Amygdala (tissue), 56 donors: ENCODE results near the gene INPP4A.

Experiments
- DNase-seq, 56 donors: peaks; one replicate each; lab custom pipeline; 2025; lab: John Stamatoyannopoulos, UW

INPP4A gene

DNA sequence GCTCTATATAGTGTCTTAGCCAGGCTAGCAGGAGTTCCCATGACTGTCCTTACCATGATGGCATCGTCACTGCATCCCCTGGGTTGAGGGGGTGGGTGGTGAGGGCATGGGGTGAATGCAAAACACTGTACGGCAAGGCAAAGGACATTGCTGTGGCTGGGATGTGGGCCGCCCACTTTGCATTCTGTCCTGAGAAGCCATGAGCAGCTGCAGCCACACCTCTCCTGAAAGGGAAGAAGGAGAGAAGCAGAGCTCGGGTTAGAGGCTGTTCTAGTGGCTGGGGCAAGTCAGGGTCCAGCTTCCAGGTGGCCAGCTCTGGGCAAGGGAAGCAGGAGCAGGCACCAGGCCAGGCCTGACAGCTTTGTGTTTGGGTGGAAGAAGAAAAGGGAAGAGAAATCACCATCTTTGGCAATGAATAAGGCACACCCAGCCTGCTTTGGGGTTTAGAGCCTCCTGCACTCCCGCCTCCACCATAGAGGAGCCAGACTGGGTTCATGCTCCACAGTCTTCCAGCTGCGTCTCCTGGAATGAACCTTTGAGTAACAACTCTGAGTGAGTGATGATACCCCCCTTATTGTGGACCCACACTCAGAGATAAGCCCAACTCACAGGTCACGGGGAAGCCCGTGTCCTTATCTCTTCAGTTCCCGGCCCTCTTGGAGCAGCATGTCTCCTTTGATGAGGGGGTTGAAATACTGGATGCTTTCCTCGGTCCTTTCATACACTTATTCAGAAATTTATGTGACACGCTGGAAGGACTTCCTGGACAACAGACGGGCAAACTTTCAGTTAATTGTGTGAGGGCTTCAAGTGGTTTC is 63.4 kb downstream of the INPP4A start:
- DNase-seq: peak in 7 of 56 donors; percentile 17 to 49 (median 23)

DNA sequence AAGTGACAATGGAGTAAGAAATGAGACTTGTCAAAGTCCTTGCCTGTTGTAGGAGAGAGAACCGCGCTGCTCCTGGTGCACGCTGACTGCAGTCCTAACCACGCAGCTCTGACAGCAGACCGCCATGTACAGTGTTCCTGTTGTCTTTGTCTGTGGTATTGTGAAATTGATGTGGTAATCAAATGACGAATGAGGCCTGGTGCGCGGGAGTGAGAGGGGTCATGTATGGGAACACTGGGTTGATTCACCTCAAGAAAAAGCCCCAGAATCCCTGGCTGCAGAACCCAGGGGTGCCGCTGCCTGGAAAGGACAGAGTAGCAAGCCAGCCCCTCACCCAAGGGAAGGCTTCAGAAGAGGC is 64.0 kb downstream of the INPP4A start:
- DNase-seq: peak in 1 of 56 donors; percentile 15

DNA sequence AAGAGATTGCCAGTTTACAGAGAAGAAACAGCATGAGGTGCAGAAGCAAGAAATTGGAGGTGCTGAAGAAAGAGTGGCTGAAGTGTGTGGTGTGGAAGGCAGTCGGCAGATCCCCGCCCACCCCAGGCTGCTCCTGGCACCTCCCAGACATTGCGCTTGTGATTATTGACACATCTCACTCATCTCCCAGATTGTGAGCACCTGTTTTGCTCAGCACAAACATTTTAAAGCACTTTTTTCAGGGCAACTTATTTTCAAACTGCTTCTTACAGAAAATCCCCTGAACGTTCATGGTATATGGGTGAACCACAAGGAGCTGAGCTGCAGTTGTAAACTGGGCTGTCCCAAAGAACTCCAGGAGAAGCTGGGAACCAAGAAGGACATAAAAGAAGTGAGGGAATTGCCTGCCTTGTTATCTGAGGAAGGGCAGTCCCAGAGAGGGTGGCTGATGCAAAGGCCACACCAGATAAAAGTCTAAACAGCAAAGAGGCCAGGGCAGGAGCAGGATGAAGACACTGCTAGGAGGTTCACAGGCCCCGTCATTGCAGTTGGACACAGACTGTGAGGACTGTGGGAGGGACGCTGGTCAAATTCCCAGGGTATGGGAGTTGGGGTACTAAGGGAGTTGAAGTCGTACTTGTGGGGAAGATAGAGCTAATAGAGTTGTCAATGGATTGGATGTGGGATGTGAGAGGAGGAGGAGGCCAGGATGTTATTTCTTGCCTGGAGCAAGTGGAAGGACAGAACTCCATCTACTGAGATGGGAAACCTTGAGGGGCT is 65.1 kb downstream of the INPP4A start:
- DNase-seq: no peak

DNA sequence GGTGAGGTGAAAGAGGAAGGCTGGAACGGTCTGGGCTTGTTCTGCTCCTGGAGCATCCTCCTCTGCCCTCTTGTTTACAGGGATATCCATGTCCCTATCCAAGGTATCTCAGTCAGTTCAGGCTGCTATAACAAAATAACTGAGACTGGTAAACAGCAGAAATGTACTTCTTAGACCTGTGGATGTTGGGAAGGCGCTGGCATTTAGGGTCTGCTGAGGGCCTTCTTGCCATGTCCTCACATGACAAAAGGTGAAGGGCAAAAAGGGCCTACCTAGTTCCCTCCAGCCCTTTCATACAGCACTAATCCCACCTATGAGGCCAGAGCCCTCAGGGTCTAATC is 65.6 kb downstream of the INPP4A start:
- no peak for DNase-seq

DNA sequence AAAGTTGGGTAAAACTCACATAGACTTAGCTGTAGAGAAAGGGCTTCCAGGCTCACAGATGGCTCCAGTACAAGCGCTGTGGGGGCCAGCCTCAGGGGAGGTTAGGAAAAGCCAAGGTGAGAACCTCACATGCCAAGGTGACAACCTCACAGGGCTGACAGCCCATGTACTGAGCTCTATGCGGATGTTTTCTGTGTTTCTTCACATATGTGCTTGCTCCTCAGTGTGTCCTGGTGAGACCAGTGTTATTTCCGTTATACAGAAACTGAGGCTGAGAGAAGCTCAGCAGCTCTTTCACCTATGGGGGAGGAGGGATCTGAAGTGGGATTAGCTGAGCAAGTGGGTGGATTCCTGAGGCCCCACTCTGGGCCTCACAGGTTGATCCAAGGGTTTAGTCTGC is 67.3 kb downstream of the INPP4A start:
- no peak for DNase-seq

DNA sequence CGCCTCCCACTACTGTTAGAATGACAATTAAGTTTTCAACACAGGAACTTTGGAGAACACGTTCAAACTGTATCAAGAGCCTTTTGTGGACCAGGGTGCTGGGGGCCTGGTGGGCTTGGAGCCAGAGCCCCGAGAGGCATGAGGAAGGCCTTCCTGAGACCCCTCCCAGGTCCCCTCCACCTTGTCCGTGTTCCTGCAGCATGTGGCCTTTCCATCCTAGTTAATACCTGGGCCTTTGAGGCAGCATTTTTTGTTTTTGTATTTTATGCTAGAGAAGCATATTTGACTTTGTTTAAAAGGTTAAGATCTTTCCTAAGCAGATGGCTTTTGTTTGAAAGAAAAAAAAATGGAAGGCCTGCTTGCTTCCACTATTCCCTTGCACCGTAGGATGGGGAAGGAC is 68.0 kb downstream of the INPP4A start:
- DNase-seq: no peak

DNA sequence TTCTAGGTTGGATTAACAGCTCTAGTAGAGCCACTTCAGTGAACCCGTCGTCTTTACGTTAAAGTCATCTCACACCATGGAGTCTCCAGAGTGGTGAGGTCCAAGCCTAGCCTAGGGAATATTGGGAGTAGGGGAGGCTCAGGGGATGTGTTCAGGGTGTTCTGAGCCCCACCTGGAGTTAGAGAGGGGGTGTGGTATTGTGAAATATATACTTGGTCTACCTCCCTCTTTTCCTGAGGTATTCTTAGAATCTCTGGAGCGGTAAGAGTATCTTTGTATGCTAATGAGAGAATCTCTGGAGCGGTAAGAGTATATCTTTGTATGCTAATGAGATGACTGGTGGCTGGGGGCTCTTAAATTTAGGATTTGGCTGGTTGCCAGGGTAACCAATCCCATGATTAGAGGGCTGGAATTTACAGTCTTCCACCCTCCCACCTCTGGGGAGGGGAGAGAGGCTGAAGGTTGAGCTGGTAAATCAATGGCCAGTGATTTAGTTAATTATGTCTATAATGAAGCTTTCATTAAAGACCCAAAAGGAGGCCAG is 69.5 kb downstream of the INPP4A start:
- DNase-seq: no peak

DNA sequence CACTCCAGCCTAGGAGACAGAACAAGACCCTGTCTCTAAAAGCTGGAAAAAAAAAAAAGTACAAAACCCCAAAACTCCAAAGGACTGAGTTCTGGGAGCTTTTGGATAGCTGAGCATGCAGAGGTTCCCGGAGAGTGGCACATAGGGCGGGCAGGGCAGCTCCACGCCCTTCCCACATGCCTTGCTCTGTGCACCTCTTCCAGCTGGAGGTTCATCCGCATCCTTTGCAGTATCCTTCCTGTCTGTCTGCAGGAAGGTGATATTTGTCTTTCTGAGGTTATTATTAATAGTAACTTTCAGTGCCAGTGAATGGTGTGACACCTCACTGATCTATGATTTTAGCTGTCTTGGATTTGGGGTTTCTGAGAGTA is 70.2 kb downstream of the INPP4A start:
- DNase-seq: no peak

DNA sequence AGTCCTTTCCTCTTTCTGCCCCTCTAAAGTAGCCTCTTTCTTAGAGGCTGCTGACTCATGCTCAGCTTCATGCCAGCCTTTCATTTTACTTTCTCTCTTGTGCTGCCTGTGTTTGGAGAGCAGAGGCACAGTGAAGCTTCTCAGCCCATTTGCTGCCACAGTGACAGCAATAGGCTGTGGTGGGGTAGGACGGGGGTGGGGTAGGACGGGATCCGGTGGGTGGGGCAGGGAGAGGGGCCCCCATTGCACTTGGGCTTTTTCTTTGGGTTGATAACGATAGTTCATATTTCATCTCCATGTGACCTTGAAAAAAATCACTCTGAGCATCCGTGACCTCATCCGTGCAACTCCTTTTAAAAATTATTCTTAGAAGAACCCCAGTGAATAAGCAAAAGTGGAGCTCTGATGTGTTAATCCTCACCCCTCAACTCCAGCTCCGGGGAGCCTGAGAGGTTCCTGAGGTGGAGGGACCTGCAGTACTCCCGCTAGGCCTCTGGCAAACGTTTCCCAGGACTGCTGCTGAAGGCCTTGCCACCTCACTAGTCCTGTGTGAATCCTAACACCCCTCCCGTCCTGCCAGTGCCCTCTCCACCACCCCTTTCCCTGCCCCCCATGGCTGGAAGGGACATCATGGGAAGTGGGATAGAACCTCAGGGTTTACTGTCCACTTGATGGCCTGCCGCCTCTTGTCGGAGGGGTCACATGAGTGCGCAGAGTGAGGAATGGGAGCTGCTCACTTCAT is 70.8 kb downstream of the INPP4A start:
- peak in 2 of 56 donors; percentile 14 to 30 for DNase-seq

DNA sequence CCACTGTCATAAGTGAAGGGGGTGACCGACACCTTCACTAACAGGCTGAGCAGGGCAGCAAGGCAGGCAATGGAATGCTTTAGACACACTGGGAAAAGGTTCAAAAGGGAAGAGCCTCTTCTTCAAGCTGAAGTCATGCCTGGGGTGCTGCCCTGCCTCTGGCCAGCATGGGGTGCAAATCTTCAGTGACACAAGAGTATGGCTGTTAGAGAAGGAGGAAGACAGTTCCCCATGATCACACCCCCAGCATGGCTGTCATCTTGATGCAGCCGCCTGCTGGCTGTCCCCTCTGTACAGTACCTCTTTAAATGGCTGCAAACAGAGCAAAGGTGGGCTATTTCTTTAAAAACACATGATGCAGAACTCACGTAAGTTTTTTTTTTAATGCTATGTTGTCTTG is 71.9 kb downstream of the INPP4A start:
- no peak for DNase-seq

DNA sequence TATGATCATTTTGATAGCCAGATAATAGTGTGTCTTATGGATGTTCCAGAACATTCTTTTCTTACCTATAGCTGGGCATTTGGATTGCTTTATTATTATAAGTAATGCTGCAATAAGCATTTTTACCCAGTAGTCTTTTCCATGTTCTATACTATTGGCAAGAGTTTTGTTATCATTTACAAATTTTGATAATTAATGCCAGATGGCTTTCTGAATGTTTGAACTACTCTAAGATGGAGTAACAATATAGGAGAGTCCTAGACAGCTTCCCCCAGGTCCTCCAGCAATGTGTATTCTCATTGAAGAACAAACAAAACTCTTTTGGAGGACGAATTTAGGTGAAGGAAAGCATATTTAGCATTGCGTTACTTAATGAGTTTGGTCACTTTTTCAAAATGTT is 73.0 kb downstream of the INPP4A start:
- no peak for DNase-seq

DNA sequence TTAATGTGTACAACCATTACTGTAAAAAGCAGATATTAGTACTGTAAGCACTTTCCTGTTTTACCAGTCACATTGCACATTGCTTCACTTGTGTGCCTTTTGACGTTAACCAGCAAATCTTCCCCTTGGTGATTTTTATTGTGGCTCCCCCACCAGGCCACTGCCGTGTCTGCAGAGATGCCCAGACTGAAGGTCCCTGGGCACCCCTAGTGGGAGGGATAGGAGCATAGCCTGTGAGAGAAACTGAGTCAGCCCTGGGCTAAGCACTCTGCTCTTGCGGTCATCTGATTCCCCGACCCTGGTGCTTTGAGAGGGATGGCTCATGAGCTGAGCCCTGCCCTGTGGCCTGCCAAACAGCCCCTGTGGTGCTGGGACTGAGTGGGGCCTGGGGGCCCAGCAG is 73.4 kb downstream of the INPP4A start:
- DNase-seq: peak in 1 of 56 donors; percentile 13

DNA sequence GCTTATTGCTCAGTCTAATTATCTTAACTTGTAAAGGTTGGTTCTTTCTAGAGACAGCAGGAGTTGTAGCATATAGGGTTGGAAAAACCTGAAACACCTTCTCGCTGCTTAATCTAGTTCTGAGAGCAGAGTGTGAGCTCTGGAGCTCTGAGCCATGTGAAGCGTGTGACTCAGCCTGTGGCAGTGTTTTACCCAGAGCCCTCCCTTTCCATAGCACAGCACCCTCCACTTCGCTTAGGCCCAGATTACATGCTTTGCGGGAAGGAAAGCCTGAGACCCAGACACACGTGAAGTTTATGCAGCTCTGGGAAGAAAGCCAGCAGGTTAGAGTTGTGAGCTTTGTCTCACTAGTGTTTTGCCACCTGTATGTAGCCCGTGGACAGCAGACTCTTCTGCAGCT is 74.5 kb downstream of the INPP4A start:
- no peak for DNase-seq

DNA sequence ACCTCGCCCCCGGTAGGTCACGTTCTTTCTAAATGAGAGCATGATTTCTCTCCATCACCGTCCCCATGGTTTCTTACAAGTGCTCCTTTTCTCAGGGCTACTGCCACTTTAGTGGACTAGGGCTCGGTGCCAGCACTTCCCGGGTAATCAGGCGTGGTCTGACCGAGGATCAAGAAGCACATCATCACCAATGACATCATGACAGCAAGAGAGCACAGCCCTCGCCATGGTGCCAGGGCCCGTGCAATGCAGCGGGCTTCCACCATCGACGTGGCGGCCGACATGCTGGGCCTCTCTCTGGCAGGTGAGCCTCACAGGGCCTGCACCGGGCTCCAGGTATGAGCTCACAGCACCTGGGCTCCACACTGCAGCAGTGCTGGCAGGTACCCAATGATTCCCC is 75.2 kb downstream of the INPP4A start:
- no peak for DNase-seq

DNA sequence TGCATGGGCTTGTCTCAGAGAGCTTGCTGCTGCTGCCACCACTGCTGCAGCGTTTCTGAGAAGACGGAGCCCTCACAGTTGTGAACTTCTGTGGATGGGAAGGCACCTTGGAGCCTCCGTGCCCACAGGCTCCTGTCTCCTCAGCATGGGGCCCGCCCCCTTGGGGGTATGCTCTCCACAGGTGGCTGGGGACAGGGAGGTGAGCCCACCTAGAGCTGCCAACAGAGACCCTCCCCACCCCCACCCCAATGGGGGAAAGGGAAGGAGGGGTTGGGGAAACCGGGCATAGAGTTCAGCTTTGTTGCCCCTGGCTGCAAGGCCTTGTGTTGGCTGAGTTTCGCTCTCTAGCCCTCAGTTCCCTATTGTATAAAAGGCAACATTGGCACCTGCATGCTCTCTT is 76.1 kb downstream of the INPP4A start:
- no peak for DNase-seq

DNA sequence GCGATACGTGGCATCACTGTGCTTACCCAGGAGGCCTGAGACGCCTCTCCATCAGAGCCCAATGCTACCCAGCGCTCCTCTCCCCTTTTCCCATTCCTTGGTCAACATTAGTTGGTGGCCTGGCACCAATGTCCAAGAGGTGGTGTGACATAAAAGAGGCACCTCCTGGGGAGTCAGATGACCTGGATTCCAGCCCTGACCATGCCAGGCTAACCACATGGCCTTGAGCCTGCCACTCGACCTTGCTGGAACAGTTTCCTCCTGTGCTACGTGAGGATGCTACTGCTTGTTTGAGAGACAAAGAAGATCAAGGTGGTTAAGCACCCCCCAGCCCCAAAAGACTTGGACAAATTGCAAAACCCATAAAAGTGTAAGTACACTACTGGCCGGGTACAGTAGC is 76.6 kb downstream of the INPP4A start:
- DNase-seq: no peak

DNA sequence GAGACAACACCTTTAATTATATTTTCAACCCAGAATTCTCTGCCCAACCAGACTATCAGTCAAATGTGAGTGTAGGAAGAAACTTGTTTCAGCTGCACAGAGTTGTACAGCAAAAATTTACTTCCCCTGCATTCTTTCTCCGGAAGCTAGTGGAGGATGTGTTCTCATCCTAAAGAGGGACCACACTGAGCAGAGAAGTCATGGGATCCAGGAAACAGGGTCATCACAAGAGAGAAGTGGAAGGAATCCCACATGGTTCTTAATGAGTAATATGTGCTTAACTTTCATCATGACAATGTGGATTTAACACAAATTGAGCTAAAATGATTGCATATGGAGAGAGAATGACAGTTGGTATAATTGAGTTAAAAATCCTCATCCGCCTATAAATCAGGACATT is 78.2 kb downstream of the INPP4A start:
- no peak for DNase-seq

DNA sequence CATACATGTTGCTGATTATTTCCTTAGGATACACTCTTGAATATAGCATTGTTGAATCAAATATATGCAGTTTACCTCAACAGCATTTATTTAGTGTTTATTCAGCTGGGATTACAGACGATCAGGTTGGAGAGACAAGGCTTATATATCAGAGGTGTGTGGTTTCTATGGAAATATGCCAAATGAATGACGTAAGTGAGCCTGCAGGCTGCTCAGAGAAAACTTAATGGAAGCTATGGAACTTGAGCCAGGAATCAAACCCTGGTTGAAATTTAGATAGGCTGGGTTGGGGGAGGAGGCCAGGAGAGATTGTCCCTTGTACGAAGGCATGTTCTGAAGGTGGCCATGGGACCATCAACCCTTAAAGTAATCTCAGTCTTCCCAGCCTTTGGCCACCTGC is 79.5 kb downstream of the INPP4A start:
- no peak for DNase-seq

DNA sequence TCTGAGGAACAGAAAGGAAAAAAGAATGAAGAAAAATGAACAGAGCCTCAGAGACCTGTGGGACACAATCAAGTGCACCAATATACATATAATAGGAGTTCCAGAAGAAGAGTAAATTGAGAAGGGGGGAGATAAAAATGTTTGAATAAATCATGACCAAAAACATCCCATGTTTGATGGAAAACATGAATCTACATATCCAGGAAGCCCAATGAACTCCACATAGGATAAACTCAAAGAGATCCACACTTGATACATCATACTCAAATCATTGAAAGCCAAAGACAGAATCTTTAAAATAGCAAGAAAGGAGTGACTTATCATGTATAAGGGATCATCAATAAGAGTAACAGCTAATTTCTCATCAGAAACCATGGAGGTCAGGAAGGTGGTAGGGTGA is 83.7 kb downstream of the INPP4A start:
- DNase-seq: no peak

DNA sequence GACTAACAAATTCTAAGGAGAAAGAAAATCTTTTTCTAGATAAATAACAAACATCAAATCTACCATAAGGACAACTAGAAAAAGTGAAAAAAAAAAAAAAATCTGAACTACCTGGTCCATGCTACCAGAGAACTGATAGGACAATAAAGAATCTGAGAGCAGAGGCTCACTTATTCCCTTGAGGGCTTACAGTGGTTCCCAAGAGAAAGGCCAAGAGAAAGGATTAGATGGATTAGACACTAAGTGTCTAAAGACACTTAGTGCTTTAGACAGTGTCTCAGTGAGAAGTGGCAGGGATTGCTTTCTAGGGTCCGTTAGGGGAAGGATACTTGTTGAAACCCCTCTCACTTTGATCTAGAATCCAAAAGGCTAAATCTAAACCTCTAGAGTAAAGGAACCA is 85.5 kb downstream of the INPP4A start:
- DNase-seq: no peak

DNA sequence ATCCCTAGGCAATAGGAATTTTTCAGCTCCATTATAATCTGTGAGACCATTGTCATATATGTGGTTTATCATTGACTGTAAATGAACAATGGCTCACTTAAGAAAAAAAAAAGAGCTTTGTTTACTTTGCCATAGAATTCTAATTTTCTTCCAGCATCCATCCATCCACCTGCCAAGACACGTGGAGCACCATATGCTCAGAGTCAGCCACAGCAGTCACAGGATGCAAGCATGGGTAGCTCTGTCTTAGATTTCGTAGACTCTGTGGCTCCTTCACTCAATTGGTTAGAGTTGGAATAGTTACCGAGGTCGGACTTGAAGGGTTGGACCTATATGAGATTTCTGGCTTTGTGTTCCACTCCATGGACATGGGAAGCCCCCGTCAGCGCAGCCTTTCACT is 88.1 kb downstream of the INPP4A start:
- DNase-seq: no peak
